RWPE2 (cell line): Measurements from ENCODE around the gene RELN.

Experiments used
- ATAC-seq: fragments of 200-7000 bp; cut with Tn5 transposase; 3 replicates; pipeline ENCODE4 v1.9.1; 2021; ENCODE audit warnings: low read depth
- DNase-seq: peaks from one replicate; pipeline ENCODE4 v3.0.0-alpha.2; 2020; ENCODE audit warnings: low spot score
- H3K27ac ChIP-seq: fragments of 450-650 bp; 2 replicates; pipeline ENCODE4 v1.5.1; 2017; ENCODE audit warnings: mild to moderate bottlenecking; ENCODE audit not compliant: poor library complexity, severe bottlenecking
- H3K27me3 ChIP-seq: fragments of 250-450 bp; sonication (Bioruptor Pico); 2 replicates; pipeline ENCODE4 v1.5.1; 2021; ENCODE audit warnings: mild to moderate bottlenecking, moderate library complexity; ENCODE audit not compliant: insufficient read depth, poor library complexity, severe bottlenecking
- H3K36me3 ChIP-seq: fragments of 250-450 bp; sonication (Bioruptor Pico); 2 replicates; pipeline ENCODE4 v1.5.1; 2020; ENCODE audit warnings: low read depth, mild to moderate bottlenecking, moderate library complexity
- H3K4me1 ChIP-seq: fragments of 250-450 bp; sonication (Bioruptor Pico); 2 replicates; pipeline ENCODE4 v1.5.1; 2021; ENCODE audit warnings: mild to moderate bottlenecking, moderate library complexity; ENCODE audit not compliant: insufficient read depth, poor library complexity, severe bottlenecking
- H3K4me3 ChIP-seq: fragments of 250-450 bp; sonication (Bioruptor Pico); 2 replicates; pipeline ENCODE4 v1.5.1; 2021; ENCODE audit warnings: mild to moderate bottlenecking, moderate library complexity; ENCODE audit not compliant: severe bottlenecking
- H3K9me3 ChIP-seq: fragments of 250-450 bp; sonication (Bioruptor Pico); 2 replicates; pipeline ENCODE4 v1.5.1; 2021; ENCODE audit warnings: mild to moderate bottlenecking, moderate library complexity; ENCODE audit not compliant: severe bottlenecking
- CTCF ChIP-seq: fragments of 450-650 bp; IDR thresholded peaks from one replicate; pipeline ENCODE4 v1.5.1; 2017; ENCODE audit warnings: mild to moderate bottlenecking, moderate library complexity; ENCODE audit not compliant: poor library complexity, severe bottlenecking

The RELN gene

GRCh38 chr7:103437623-103438022, 551.8 kb downstream of the RELN start:
- H3K27me3 ChIP-seq = peaks cover 5% of the 10 kb centered on the region
- H3K9me3 ChIP-seq = peaks cover 3% of the 10 kb centered on the region
- no peak overlapping the region for H3K27ac ChIP-seq
- no peak for TF ChIP-seq CTCF
- H3K4me1 ChIP-seq = no peaks in the 10 kb centered on the region
- ATAC-seq = no peak
- DNase-seq = no peak
- no peaks in the 10 kb centered on the region for H3K36me3 ChIP-seq
- H3K4me3 ChIP-seq = no peak overlapping the region

GRCh38 chr7:103432712-103433111, 556.7 kb downstream of the RELN start:
- Histone ChIP-seq H3K27me3 (peaks cover 3% of the 10 kb centered on the region), H3K4me1 (no peaks in the 10 kb centered on the region), H3K4me3 (no peak overlapping the region), H3K27ac (no peak overlapping the region), H3K9me3 (peaks cover 3% of the 10 kb centered on the region), H3K36me3 (no peaks in the 10 kb centered on the region)
- ATAC-seq (no peak), DNase-seq (no peak)
- no peak for TF ChIP-seq CTCF

GRCh38 chr7:103425177-103425576, 564.3 kb downstream of the RELN start:
- Histone ChIP-seq H3K4me1 (no peaks in the 10 kb centered on the region), H3K9me3 (no peaks in the 10 kb centered on the region), H3K4me3 (no peak overlapping the region), H3K27ac (no peak overlapping the region), H3K36me3 (no peaks in the 10 kb centered on the region), H3K27me3 (no peaks in the 10 kb centered on the region)
- TF ChIP-seq CTCF = no peak
- ATAC-seq (no peak), DNase-seq (no peak)

- TF ChIP-seq CTCF = no peak
- ATAC-seq (no peak), DNase-seq (no peak)
Observed at GRCh38 chr7:103423467-103424179, 565.8 kb downstream of the RELN start.

More at GRCh38 chr7:103423467-103424179, 565.8 kb downstream of the RELN start:
- no peak overlapping the region for H3K27ac ChIP-seq
- no peaks in the 10 kb centered on the region for H3K27me3 ChIP-seq
- H3K4me1 ChIP-seq = no peaks in the 10 kb centered on the region
- no peaks in the 10 kb centered on the region for H3K9me3 ChIP-seq
- H3K4me3 ChIP-seq = no peak overlapping the region
- no peaks in the 10 kb centered on the region for H3K36me3 ChIP-seq
